DOHH2 (cell line): Measurements from ENCODE around the gene COPS4.

Experiments used
- EZH2phosphoT487 ChIP-seq: fragments of 200-600 bp; sonication (generic); IDR thresholded peaks from 2 replicates; pipeline ENCODE4 v1.6.1; 2017; ENCODE audit warnings: borderline replicate concordance, mild to moderate bottlenecking, antibody characterized with exemption, low read length, moderate library complexity, mixed read lengths
- TF ChIP-seq, protein P1 (sequence below): fragments of 200-600 bp; sonication (generic); IDR thresholded peaks from one replicate; pipeline ENCODE4 v1.5.1; 2014; ENCODE audit warnings: antibody characterized with exemption, mild to moderate bottlenecking, low read depth, low read length; ENCODE audit not compliant: poor library complexity, severe bottlenecking

DNA sequence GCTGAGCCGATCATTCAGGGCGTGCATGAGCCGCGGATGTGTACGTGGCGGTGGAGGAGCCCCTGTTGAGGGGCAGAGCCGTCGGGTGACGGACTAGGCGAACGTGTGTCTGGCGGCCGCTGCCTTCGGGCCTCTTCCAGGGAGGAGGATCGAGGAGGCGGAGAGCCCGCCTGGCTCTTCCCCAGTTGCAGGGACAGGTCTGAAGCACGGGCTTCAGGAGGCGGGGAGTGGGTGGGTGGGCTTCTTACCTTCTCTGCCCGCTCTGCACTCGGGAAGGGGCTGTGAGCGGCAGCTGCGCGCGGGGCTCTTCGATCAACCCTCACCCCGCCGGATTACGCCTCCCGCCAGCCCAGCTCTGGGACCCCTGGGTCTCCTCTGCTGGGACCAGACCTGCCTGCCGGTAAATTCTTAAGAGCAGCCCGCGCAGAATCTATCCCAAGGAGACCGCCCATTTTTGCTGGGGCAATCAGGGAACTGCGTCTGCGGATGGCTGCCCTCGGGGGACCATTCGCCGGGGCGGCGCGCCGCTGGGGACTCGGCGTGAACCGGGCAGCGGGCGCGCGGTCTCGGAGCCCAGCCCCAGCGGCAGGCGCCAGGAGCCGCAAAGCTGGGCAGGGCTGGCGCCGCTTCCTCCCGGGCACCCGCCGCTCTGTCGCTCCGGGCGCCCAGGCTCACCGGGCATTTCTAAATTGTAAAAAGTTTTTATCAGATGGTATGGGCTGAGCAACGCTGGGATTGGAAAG lies 74.7 kb downstream of the COPS4 start:
- TF ChIP-seq, protein P1, sequence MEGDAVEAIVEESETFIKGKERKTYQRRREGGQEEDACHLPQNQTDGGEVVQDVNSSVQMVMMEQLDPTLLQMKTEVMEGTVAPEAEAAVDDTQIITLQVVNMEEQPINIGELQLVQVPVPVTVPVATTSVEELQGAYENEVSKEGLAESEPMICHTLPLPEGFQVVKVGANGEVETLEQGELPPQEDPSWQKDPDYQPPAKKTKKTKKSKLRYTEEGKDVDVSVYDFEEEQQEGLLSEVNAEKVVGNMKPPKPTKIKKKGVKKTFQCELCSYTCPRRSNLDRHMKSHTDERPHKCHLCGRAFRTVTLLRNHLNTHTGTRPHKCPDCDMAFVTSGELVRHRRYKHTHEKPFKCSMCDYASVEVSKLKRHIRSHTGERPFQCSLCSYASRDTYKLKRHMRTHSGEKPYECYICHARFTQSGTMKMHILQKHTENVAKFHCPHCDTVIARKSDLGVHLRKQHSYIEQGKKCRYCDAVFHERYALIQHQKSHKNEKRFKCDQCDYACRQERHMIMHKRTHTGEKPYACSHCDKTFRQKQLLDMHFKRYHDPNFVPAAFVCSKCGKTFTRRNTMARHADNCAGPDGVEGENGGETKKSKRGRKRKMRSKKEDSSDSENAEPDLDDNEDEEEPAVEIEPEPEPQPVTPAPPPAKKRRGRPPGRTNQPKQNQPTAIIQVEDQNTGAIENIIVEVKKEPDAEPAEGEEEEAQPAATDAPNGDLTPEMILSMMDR, result no peak
- TF ChIP-seq EZH2phosphoT487, result no peak
